ENCODE measurements around the gene APH1B.

The APH1B gene

DNA sequence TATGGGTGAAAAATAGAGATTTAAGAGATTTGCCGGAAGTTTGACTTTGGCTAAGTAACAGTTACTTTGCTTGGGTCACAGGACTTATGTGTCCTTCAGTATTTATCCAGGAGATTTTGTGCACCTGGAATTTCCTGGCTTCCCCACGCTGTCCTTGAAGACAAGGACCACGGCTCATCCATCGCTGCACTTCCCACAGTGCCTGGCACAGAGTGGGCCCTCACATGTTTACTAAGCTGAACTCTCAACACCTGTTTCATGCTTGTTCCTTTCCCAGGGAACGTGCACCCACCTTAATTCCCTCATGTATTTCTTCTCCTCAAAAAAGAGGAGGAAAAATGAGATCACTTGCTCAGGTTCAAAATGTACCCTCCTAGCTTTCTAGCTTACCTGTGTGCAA is 72.2 kb downstream of the APH1B start (continued):
- TF ChIP-seq CSDC2 (CRISPR knock-in tag; IDR thresholded peaks at IDR 0.05) (no peak), RARB (CRISPR knock-in tag; IDR thresholded peaks at IDR 0.05) (no peak), ESRRG (CRISPR knock-in tag; IDR thresholded peaks at IDR 0.05) (no peak)
- TF ChIP-seq, protein P1, sequence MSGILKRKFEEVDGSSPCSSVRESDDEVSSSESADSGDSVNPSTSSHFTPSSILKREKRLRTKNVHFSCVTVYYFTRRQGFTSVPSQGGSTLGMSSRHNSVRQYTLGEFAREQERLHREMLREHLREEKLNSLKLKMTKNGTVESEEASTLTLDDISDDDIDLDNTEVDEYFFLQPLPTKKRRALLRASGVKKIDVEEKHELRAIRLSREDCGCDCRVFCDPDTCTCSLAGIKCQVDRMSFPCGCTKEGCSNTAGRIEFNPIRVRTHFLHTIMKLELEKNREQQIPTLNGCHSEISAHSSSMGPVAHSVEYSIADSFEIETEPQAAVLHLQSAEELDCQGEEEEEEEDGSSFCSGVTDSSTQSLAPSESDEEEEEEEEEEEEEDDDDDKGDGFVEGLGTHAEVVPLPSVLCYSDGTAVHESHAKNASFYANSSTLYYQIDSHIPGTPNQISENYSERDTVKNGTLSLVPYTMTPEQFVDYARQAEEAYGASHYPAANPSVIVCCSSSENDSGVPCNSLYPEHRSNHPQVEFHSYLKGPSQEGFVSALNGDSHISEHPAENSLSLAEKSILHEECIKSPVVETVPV (CRISPR knock-in tag; IDR thresholded peaks at IDR 0.05) = no peak

DNA sequence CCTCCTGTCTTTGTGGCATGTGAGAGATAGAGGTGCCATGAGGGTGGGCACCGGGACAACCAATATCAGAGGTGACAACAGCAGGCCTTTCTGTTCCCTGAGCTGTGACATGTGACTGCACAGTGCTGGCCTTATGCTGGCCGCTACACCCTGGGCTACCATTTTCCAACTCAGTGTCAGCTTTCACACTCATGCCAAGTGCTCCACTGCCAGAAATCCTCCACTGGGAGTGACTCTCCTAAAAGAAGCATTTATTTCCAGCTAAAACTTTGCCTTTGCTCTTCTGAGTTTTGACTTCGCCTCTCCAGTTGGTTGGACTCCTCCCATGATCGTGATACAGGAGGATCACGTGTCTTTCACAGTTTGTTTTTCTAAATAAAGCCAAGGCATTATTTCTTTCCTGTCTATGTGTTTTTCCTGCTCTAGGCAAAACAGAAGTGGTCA is 72.8 kb downstream of the APH1B start:
- TF ChIP-seq, protein P2, sequence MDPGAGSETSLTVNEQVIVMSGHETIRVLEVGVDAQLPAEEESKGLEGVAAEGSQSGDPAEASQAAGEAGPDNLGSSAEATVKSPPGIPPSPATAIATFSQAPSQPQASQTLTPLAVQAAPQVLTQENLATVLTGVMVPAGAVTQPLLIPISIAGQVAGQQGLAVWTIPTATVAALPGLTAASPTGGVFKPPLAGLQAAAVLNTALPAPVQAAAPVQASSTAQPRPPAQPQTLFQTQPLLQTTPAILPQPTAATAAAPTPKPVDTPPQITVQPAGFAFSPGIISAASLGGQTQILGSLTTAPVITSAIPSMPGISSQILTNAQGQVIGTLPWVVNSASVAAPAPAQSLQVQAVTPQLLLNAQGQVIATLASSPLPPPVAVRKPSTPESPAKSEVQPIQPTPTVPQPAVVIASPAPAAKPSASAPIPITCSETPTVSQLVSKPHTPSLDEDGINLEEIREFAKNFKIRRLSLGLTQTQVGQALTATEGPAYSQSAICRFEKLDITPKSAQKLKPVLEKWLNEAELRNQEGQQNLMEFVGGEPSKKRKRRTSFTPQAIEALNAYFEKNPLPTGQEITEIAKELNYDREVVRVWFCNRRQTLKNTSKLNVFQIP (CRISPR knock-in tag; IDR thresholded peaks at IDR 0.05; ENCODE audit: borderline replicate concordance, low read depth) = no peak
- TF ChIP-seq, protein P3, sequence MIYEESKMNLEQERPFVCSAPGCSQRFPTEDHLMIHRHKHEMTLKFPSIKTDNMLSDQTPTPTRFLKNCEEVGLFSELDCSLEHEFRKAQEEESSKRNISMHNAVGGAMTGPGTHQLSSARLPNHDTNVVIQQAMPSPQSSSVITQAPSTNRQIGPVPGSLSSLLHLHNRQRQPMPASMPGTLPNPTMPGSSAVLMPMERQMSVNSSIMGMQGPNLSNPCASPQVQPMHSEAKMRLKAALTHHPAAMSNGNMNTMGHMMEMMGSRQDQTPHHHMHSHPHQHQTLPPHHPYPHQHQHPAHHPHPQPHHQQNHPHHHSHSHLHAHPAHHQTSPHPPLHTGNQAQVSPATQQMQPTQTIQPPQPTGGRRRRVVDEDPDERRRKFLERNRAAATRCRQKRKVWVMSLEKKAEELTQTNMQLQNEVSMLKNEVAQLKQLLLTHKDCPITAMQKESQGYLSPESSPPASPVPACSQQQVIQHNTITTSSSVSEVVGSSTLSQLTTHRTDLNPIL (CRISPR knock-in tag; IDR thresholded peaks at IDR 0.05; ENCODE audit: low read depth) = no peak
- no peak for TF ChIP-seq ZNF8 (CRISPR knock-in tag; IDR thresholded peaks at IDR 0.05)
- TF ChIP-seq, protein P4, sequence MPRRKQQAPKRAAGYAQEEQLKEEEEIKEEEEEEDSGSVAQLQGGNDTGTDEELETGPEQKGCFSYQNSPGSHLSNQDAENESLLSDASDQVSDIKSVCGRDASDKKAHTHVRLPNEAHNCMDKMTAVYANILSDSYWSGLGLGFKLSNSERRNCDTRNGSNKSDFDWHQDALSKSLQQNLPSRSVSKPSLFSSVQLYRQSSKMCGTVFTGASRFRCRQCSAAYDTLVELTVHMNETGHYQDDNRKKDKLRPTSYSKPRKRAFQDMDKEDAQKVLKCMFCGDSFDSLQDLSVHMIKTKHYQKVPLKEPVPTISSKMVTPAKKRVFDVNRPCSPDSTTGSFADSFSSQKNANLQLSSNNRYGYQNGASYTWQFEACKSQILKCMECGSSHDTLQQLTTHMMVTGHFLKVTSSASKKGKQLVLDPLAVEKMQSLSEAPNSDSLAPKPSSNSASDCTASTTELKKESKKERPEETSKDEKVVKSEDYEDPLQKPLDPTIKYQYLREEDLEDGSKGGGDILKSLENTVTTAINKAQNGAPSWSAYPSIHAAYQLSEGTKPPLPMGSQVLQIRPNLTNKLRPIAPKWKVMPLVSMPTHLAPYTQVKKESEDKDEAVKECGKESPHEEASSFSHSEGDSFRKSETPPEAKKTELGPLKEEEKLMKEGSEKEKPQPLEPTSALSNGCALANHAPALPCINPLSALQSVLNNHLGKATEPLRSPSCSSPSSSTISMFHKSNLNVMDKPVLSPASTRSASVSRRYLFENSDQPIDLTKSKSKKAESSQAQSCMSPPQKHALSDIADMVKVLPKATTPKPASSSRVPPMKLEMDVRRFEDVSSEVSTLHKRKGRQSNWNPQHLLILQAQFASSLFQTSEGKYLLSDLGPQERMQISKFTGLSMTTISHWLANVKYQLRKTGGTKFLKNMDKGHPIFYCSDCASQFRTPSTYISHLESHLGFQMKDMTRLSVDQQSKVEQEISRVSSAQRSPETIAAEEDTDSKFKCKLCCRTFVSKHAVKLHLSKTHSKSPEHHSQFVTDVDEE (CRISPR knock-in tag; IDR thresholded peaks at IDR 0.05) = no peak
- no peak for TF ChIP-seq OSR1 (CRISPR knock-in tag; IDR thresholded peaks at IDR 0.05)
- no peak for TF ChIP-seq PPARA (CRISPR knock-in tag; IDR thresholded peaks at IDR 0.05; ENCODE audit: borderline replicate concordance)
- no peak for TF ChIP-seq BACH2 (CRISPR knock-in tag; IDR thresholded peaks at IDR 0.05; ENCODE audit: borderline replicate concordance)
- TF ChIP-seq ZNF565 (CRISPR knock-in tag; conservative IDR thresholded peaks at IDR 0.05; ENCODE audit: low read depth) = no peak
- TF ChIP-seq ESRRG (CRISPR knock-in tag; IDR thresholded peaks at IDR 0.05) = no peak
- TF ChIP-seq RARB (CRISPR knock-in tag; IDR thresholded peaks at IDR 0.05) = no peak
- TF ChIP-seq ZNF70 (CRISPR knock-in tag; IDR thresholded peaks at IDR 0.05) = no peak
- TF ChIP-seq TOX (CRISPR knock-in tag; IDR thresholded peaks at IDR 0.05; ENCODE audit: borderline replicate concordance) = no peak
- TF ChIP-seq ZFP3 (CRISPR knock-in tag; IDR thresholded peaks at IDR 0.05) = no peak
- TF ChIP-seq, protein P1 (CRISPR knock-in tag; IDR thresholded peaks at IDR 0.05) = no peak
- no peak for TF ChIP-seq SNAI2 (CRISPR knock-in tag; IDR thresholded peaks at IDR 0.05)
- no peak for TF ChIP-seq ZC3H10 (CRISPR knock-in tag; IDR thresholded peaks at IDR 0.05)
- no peak for TF ChIP-seq ZFP30 (CRISPR knock-in tag; IDR thresholded peaks at IDR 0.05)
- no peak for ATAC-seq

DNA sequence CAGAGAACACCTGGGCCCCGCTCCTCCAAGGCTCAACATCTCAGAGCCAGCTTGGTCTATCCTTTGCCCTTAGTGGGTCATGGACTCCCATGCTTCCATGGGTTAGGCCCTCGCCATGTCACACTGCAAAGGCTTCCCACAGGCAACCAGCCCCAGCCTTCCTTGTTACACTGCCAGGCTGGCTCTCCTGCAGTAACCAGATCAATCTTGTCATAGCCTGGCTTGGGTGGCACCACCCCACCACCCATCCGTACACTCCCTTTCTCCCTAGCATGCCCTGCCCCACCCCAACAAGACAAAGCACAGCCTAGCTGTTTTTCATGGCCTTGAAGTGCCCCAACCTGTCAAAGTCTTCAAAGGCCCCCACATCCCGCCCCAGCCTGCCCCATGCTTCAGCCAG is 73.8 kb downstream of the APH1B start:
- ATAC-seq = no peak
- TF ChIP-seq PPARA (CRISPR knock-in tag; IDR thresholded peaks at IDR 0.05; ENCODE audit: borderline replicate concordance) = no peak
- TF ChIP-seq GLIS3 (CRISPR knock-in tag; IDR thresholded peaks at IDR 0.05) = no peak
- TF ChIP-seq ARNTL (CRISPR knock-in tag; IDR thresholded peaks at IDR 0.05; ENCODE audit: borderline replicate concordance, low read depth) = no peak
- TF ChIP-seq, protein P4 (CRISPR knock-in tag; IDR thresholded peaks at IDR 0.05) = no peak
- no peak for TF ChIP-seq SNAI2 (CRISPR knock-in tag; IDR thresholded peaks at IDR 0.05)
- TF ChIP-seq OSR1 (CRISPR knock-in tag; IDR thresholded peaks at IDR 0.05) = no peak
- no peak for TF ChIP-seq ZFP3 (CRISPR knock-in tag; IDR thresholded peaks at IDR 0.05)
- TF ChIP-seq CSDC2 (CRISPR knock-in tag; IDR thresholded peaks at IDR 0.05) = no peak
- no peak for TF ChIP-seq ZNF70 (CRISPR knock-in tag; IDR thresholded peaks at IDR 0.05)
- TF ChIP-seq ESRRG (CRISPR knock-in tag; IDR thresholded peaks at IDR 0.05) = no peak
- TF ChIP-seq, protein P3 (CRISPR knock-in tag; IDR thresholded peaks at IDR 0.05; ENCODE audit: low read depth) = no peak
- TF ChIP-seq RARB (CRISPR knock-in tag; IDR thresholded peaks at IDR 0.05) = no peak
- TF ChIP-seq, protein P1 (CRISPR knock-in tag; IDR thresholded peaks at IDR 0.05) = no peak
